HCT116 (cell line): ENCODE results near the gene VIPR1. TPM values are rescaled to one million over a fixed set of nuclear protein-coding genes. Genes with fewer than 3 reads are reported as not detected.

Source experiments
- ATAC-seq: fragments of 200-7000 bp; cut with Tn5 transposase; 2 replicates; pipeline ENCODE4 v1.9.1; 2020; ENCODE audit warnings: mild to moderate bottlenecking, moderate library complexity
- BruUV-seq: library from RNA; stranded (reverse); fragments of 400-500 nt; replicated peaks from 2 replicates; lab custom pipeline; 2021; lab: Mats Ljungman, UMichigan
- CTCF ChIA-PET: fragments of 300-600 bp; sonication (Branson Sonifier 250); formaldehyde crosslinking; loops from one replicate; lab custom pipeline; 2021; ENCODE audit warnings: antibody characterized with exemption; lab: Charles Lee
- POLR2A ChIA-PET: fragments of 300-600, 350-600 bp; sonication (Branson Sonifier 250); formaldehyde crosslinking; loops from one replicate; lab custom pipeline; 2021; ENCODE audit warnings: antibody characterized with exemption; lab: Charles Lee
- RAD21 ChIA-PET, 2 experiments: fragments of 300-600 bp; sonication (Branson Sonifier 250); formaldehyde crosslinking; loops; one replicate each; lab custom pipeline; 2023; ENCODE audit warnings: low total read pairs in 2 of 2; ENCODE audit not compliant: uncharacterized antibody in 2 of 2, unreplicated experiment in 2 of 2, low non-redundant PET in 1 of 2; lab: Charles Lee
- DNase-seq: peaks from one replicate; pipeline ENCODE4 v3.0.0-alpha.2; 2010; ENCODE audit warnings: low read depth, low spot score
- H2AFZ ChIP-seq: fragments of 200-600 bp; shearing (Covaris generic), sonication (generic); 2 replicates; pipeline ENCODE4 v1.6.1; 2017; ENCODE audit warnings: low read depth, mixed run types, mixed read lengths, antibody characterized with exemption, low read length; ENCODE audit not compliant: poor library complexity, severe bottlenecking
- H3K27ac ChIP-seq: 2 replicates; pipeline ENCODE4 v1.5.1; 2012; ENCODE audit warnings: low read depth, low read length
- H3K27me3 ChIP-seq: fragments of 200-600 bp; sonication (generic); 2 replicates; pipeline ENCODE4 v1.6.1; 2016; ENCODE audit warnings: mixed run types, low read length, mixed read lengths; ENCODE audit not compliant: insufficient read depth
- H3K36me3 ChIP-seq, 2 experiments: fragments of 200-500 bp in 1 of 2; fragments of 200-600 bp in 1 of 2; sonication (Bioruptor generic) in 1 of 2; sonication (generic) in 1 of 2; 2 replicates each; pipeline versions ENCODE4 v1.5.1 to v1.6.1; 2014 to 2016; ENCODE audit warnings: low read length in 2 of 2, inconsistent platforms in 1 of 2, mixed read lengths in 1 of 2, mixed run types in 1 of 2; ENCODE audit not compliant: insufficient read depth in 2 of 2, control insufficient read depth in 1 of 2
- H3K4me1 ChIP-seq, 2 experiments: fragments of 200-600 bp in 1 of 2; sonication (generic) in 1 of 2; 2 replicates each; pipeline versions ENCODE4 v1.5.1 to v1.6.1; 2012 to 2017; ENCODE audit warnings: low read length in 2 of 2, inconsistent platforms in 1 of 2, mild to moderate bottlenecking in 1 of 2, mixed read lengths in 1 of 2, mixed run types in 1 of 2, moderate library complexity in 1 of 2; ENCODE audit not compliant: insufficient read depth in 2 of 2, control insufficient read depth in 1 of 2
- H3K4me2 ChIP-seq: fragments of 200-600 bp; sonication (generic); 2 replicates; pipeline ENCODE4 v1.6.1; 2017; ENCODE audit warnings: mixed run types, low read length, mixed read lengths
- H3K4me3 ChIP-seq, 2 experiments: fragments of 200-600 bp in 1 of 2; sonication (generic) in 1 of 2; replicated peaks in 1 of 2; 2 replicates each; pipeline ENCODE4 v1.5.1; 2011 to 2016; ENCODE audit warnings: low read length in 2 of 2, control low read depth in 1 of 2, low read depth in 1 of 2, mild to moderate bottlenecking in 1 of 2, mixed read lengths in 1 of 2, mixed run types in 1 of 2
- H3K79me2 ChIP-seq: fragments of 200-600 bp; sonication (generic); 2 replicates; pipeline ENCODE4 v1.6.1; 2017; ENCODE audit warnings: mild to moderate bottlenecking, mixed run types, low read length, moderate library complexity, mixed read lengths; ENCODE audit not compliant: insufficient read depth
- H3K9ac ChIP-seq: fragments of 200-600 bp; sonication (generic); 2 replicates; pipeline ENCODE4 v1.6.1; 2016; ENCODE audit warnings: low read length, mixed read lengths
- H3K9me2 ChIP-seq: fragments of 200-600 bp; sonication (generic), shearing (Covaris generic); 2 replicates; pipeline ENCODE4 v1.6.1; 2017; ENCODE audit warnings: mixed run types, mild to moderate bottlenecking, moderate library complexity; ENCODE audit not compliant: insufficient read depth
- H3K9me3 ChIP-seq, 2 experiments: fragments of 200-500 bp in 1 of 2; fragments of 200-600 bp in 1 of 2; sonication (Bioruptor generic) in 1 of 2; sonication (generic) in 1 of 2; 2 replicates each; pipeline ENCODE4 v1.6.1; 2014 to 2017; ENCODE audit warnings: low read length in 2 of 2, mixed read lengths in 2 of 2, inconsistent platforms in 1 of 2, low read depth in 1 of 2, mild to moderate bottlenecking in 1 of 2, mixed run types in 1 of 2, moderate library complexity in 1 of 2; ENCODE audit not compliant: control insufficient read depth in 1 of 2, insufficient read depth in 1 of 2
- H4K20me1 ChIP-seq: fragments of 200-600 bp; sonication (generic), shearing (Covaris generic); 2 replicates; pipeline ENCODE4 v1.6.1; 2017; ENCODE audit warnings: mixed run types, mild to moderate bottlenecking, moderate library complexity; ENCODE audit not compliant: insufficient read depth
- CBX3 ChIP-seq: IDR thresholded peaks from 2 replicates; pipeline ENCODE4 v1.6.1; 2012; ENCODE audit warnings: low read depth
- CEBPB ChIP-seq: IDR thresholded peaks from 2 replicates; pipeline ENCODE4 v1.6.1; 2012; ENCODE audit warnings: low read depth
- CTCF ChIP-seq, 3 experiments: fragments of 200-600 bp in 1 of 3; sonication (generic) in 1 of 3; IDR thresholded peaks in 2 of 3; conservative IDR thresholded peaks in 1 of 3; 2 replicates each; pipeline ENCODE4 v1.5.1; 2012 to 2017; ENCODE audit warnings: low read depth in 2 of 3, low read length in 2 of 3, antibody characterized with exemption in 1 of 3, borderline replicate concordance in 1 of 3, control low read depth in 1 of 3, mild to moderate bottlenecking in 1 of 3, mixed read lengths in 1 of 3, mixed run types in 1 of 3, moderate library complexity in 1 of 3; ENCODE audit not compliant: insufficient read depth in 1 of 3
- EGR1 ChIP-seq: IDR thresholded peaks from 2 replicates; pipeline ENCODE4 v1.6.1; 2012; ENCODE audit warnings: low read depth
- ELF1 ChIP-seq: IDR thresholded peaks from 2 replicates; pipeline ENCODE4 v1.6.1; 2012; ENCODE audit warnings: low read depth, borderline replicate concordance
- FOSL1 ChIP-seq: IDR thresholded peaks from 2 replicates; pipeline ENCODE4 v1.6.1; 2012; ENCODE audit warnings: low read depth
- JUND ChIP-seq: IDR thresholded peaks from 2 replicates; pipeline ENCODE4 v1.6.1; 2012
- POLR2A ChIP-seq: IDR thresholded peaks from 2 replicates; pipeline ENCODE4 v1.7.0; 2011; ENCODE audit warnings: borderline replicate concordance; ENCODE audit not compliant: insufficient read depth, insufficient read length; ENCODE audit errors: extremely low read depth
- REST ChIP-seq: IDR thresholded peaks from 2 replicates; pipeline ENCODE4 v1.6.1; 2012; ENCODE audit warnings: low read depth
- SP1 ChIP-seq: IDR thresholded peaks from 2 replicates; pipeline ENCODE4 v1.6.1; 2012; ENCODE audit warnings: low read depth
- SRF ChIP-seq: IDR thresholded peaks from 2 replicates; pipeline ENCODE4 v1.6.1; 2012; ENCODE audit warnings: low read depth
- TCF7L2 ChIP-seq: IDR thresholded peaks from 2 replicates; pipeline ENCODE4 v1.7.0; 2011; ENCODE audit warnings: borderline replicate concordance, inconsistent platforms; ENCODE audit not compliant: insufficient read depth, insufficient read length; ENCODE audit errors: extremely low read depth
- ZBTB33 ChIP-seq: IDR thresholded peaks from 2 replicates; pipeline ENCODE4 v1.6.1; 2011; ENCODE audit warnings: mild to moderate bottlenecking, low read length, moderate library complexity; ENCODE audit not compliant: insufficient replicate concordance; ENCODE audit errors: extremely low read depth
- ZNF274 ChIP-seq: fragments of 200-500 bp; sonication (Bioruptor generic); IDR thresholded peaks from 2 replicates; pipeline ENCODE4 v1.6.1; 2014; ENCODE audit warnings: mild to moderate bottlenecking, low read depth, low read length, inconsistent platforms
- intact Hi-C: fragments of 100-400 bp; cut with micrococcal nuclease; formaldehyde crosslinking; loops from 2 replicates; pipeline ENCODE4 v1.10.0; 2022
- total RNA-seq: library from RNA; stranded (reverse); gene quantifications from one replicate; pipeline ENCODE4 v1.2.1, GENCODE V29; 2021; ENCODE audit not compliant: unreplicated experiment

The VIPR1 gene
- total RNA-seq, 1 experiment from 2014 or later, result 9.6 TPM

- Histone ChIP-seq H3K36me3 (no peaks in the 10 kb centered on the region), H3K27ac (no peak overlapping the region), H3K27me3 (no peaks in the 10 kb centered on the region), H3K79me2 (no peaks in the 10 kb centered on the region)
- RAD21 ChIA-PET, result no interaction called here
- ATAC-seq (no peak), DNase-seq (no peak)
- BruUV-seq, result no TSS peak
- TF ChIP-seq SRF (no peak), TCF7L2 (no peak), POLR2A (no peak), FOSL1 (no peak), ZNF274 (no peak), CBX3 (no peak), CEBPB (no peak), CTCF (IDR thresholded peaks at IDR 0.05 in 2 of 3, conservative IDR thresholded peaks at IDR 0.05 in 1 of 3; ENCODE audit: borderline replicate concordance in 1 of 3, insufficient read depth in 1 of 3, low read depth in 2 of 3, low read length in 2 of 3) (no peak), SP1 (no peak)
- TF ChIP-seq, all 23 proteins: peak for 0
- Histone ChIP-seq H3K9me3 (no peaks in the 10 kb centered on the region), H3K4me3 (no peak overlapping the region), H2AFZ (no peak overlapping the region), H3K4me1 (peaks cover 13 to 25% of the 10 kb centered on the region in 2 experiments), H4K20me1 (no peaks in the 10 kb centered on the region), H3K4me2 (no peak overlapping the region), H3K9ac (no peak overlapping the region), H3K9me2 (no peaks in the 10 kb centered on the region)
- ChIA-PET CTCF (interaction anchor here (1.7 kb wide), 1 partner anchor 65 kb away, joined by 3 read pairs; no protein-coding TSS in a partner anchor), POLR2A (no interaction called here)
- intact Hi-C loops, result no loop called here
These were observed 6.1 kb downstream of the VIPR1 start for GRCh38 chr3:42508562-42508961.

GRCh38 chr3:42509111-42509510 lies 6.7 kb downstream of the VIPR1 start:
- H3K36me3 ChIP-seq, result no peaks in the 10 kb centered on the region
- no peaks in the 10 kb centered on the region for H3K79me2 ChIP-seq
- no peaks in the 10 kb centered on the region for H3K9me2 ChIP-seq
- no peak overlapping the region for H3K9ac ChIP-seq
- ChIA-PET RAD21 (no interaction called here), CTCF (interaction anchor here (1.7 kb wide), 1 partner anchor 65 kb away, joined by 3 read pairs; no protein-coding TSS in a partner anchor), POLR2A (no interaction called here)
- DNase-seq, result no peak
- no peak overlapping the region for H2AFZ ChIP-seq
- no peaks in the 10 kb centered on the region for H4K20me1 ChIP-seq
- no peak for ATAC-seq
- H3K9me3 ChIP-seq, result no peaks in the 10 kb centered on the region
- intact Hi-C loops, result no loop called here
- BruUV-seq, result no TSS peak
- peaks cover 13 to 22% of the 10 kb centered on the region in 2 experiments for H3K4me1 ChIP-seq
- H3K27me3 ChIP-seq, result no peaks in the 10 kb centered on the region
- H3K4me3 ChIP-seq, result no peak overlapping the region
- H3K4me2 ChIP-seq, result no peak overlapping the region
- H3K27ac ChIP-seq, result no peak overlapping the region
- TF ChIP-seq ELF1 (no peak), EGR1 (no peak), POLR2A (no peak), CEBPB (no peak), JUND (no peak), SRF (no peak), REST (no peak), ZBTB33 (no peak)
